BLaER1 treated with 17β-estradiol and CSF1 and Interleukin-3, amounts not matched to agents 10 nM and 100 nM (cell line): ENCODE measurements around the gene NCF4.

Experiments
- H3K27ac ChIP-seq, 11 experiments: shearing (Covaris generic); formaldehyde crosslinking; 2 replicates each; pipeline ENCODE4 v1.8.1; 2022
- H3K27me3 ChIP-seq, 11 experiments: shearing (Covaris generic); formaldehyde crosslinking; 2 replicates each; pipeline ENCODE4 v1.8.1; 2022
- H3K36me3 ChIP-seq, 11 experiments: shearing (Covaris generic); formaldehyde crosslinking; 2 replicates each; pipeline ENCODE4 v1.8.1; 2022
- H3K4me1 ChIP-seq, 10 experiments: shearing (Covaris generic); formaldehyde crosslinking; 2 replicates each; pipeline ENCODE4 v1.8.1; 2022
- H3K4me2 ChIP-seq, 11 experiments: shearing (Covaris generic); formaldehyde crosslinking; 2 replicates each; pipeline ENCODE4 v1.8.1; 2022
- H3K4me3 ChIP-seq, 10 experiments: shearing (Covaris generic); formaldehyde crosslinking; 2 replicates each; pipeline ENCODE4 v1.8.1; 2022
- H3K9ac ChIP-seq, 11 experiments: shearing (Covaris generic); formaldehyde crosslinking; 2 replicates each; pipeline ENCODE4 v1.8.1; 2022
- H3K9me3 ChIP-seq, 11 experiments: shearing (Covaris generic); formaldehyde crosslinking; replicated peaks in 1 of 11; 2 replicates each; pipeline ENCODE4 v1.8.1; 2022
- H4K20me1 ChIP-seq, 11 experiments: shearing (Covaris generic); formaldehyde crosslinking; 2 replicates each; pipeline ENCODE4 v1.8.1; 2022
- Cebpa-rat ChIP-seq, 11 experiments: shearing (Covaris generic); IDR thresholded peaks; 2 replicates each; pipeline ENCODE4 v1.8.1; 2022

The NCF4 gene

DNA sequence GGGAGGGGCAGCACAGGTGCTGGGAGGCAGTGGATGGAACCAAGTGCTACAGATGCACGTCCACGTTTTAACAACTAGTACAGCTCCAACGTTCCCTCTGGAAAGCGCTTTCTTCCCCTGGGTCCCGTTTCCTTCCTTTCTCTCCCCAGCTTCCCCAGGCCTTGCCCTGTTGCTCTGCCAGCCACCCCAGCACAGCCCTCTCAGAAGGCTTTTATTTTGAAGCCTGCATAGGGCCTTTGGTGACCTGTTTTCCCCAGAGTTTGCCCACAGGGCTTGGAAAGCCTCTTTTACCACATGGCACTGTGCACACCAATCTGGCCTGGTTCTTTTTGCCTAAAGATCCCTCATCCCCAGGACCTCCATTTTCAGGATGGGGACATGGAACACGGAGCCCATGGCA is 13.9 kb upstream of the NCF4 start:
- H3K4me2 ChIP-seq, result peak overlapping the region in 10 of 11 experiments; percentile 6 to 74 (median 52); a peak in 18 of 22 replicates
- no peaks in the 10 kb centered on the region for H3K36me3 ChIP-seq
- no peaks in the 10 kb centered on the region for H4K20me1 ChIP-seq
- no peak overlapping the region for H3K27ac ChIP-seq
- no peak overlapping the region for H3K9ac ChIP-seq
- H3K27me3 ChIP-seq, result peaks cover 0 to 29% (median 0%) of the 10 kb centered on the region in 11 experiments; a peak in 5 of 22 replicates
- TF ChIP-seq Cebpa-rat (IDR thresholded peaks at IDR 0.05), result no peak
- no peaks in the 10 kb centered on the region for H3K9me3 ChIP-seq
- H3K4me1 ChIP-seq, result peaks cover 6 to 70% (median 49%) of the 10 kb centered on the region in 10 experiments; a peak in 19 of 20 replicates
- no peak overlapping the region for H3K4me3 ChIP-seq

DNA sequence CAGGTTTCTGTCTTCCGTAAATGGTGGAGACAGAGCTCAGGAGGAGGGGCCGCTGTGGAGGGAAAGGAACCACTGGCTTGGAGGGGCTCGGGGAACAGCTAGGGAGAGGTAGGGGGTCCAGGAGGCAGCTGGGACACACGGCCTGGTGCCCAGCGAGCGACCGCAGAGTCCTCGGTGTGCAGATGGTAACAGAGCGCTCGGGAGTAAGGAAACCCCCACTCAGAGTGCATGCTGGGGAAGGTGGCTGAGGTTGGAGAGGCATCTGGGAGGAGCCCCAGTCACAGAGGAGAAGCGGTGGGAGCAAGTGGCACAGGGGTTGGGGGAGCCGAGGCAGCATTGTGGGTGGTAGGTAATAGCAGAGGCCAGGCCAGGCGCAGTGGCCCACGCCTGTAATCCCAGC is 10.8 kb upstream of the NCF4 start:
- Histone ChIP-seq H3K9ac (no peak overlapping the region), H3K4me3 (no peak overlapping the region), H4K20me1 (no peaks in the 10 kb centered on the region), H3K36me3 (no peaks in the 10 kb centered on the region), H3K9me3 (peaks cover 0 to 4% (median 0%) of the 10 kb centered on the region in 11 experiments; a peak in 1 of 22 replicates), H3K27me3 (peaks cover 0 to 7% (median 0%) of the 10 kb centered on the region in 11 experiments; a peak in 4 of 22 replicates), H3K4me2 (peak overlapping the region in 2 of 11 experiments; percentile 86 to 91; a peak in 1 of 22 replicates), H3K4me1 (peaks cover 14 to 80% (median 61%) of the 10 kb centered on the region in 10 experiments), H3K27ac (no peak overlapping the region; a peak in 1 of 22 replicates)
- no peak for TF ChIP-seq Cebpa-rat (IDR thresholded peaks at IDR 0.05)

DNA sequence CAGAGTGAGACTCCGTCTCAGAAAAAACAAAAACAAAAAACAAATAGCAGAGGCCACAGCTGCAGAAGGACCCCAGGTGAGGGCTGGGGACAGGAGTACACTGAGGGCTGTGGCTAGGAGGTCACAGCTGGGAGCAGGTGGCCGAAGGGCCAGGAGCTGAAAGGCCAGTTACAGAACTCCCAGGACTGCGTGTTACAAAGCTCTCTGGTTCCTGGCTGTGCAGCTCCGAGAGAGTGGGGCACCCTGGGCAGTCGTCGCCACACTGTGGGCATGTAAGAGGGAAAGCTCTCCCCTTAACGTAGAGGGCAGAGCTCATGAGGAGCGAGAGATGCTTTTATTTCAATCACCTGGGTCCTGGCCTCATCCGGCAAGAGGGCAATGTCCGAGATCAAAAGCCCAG is 10.1 kb upstream of the NCF4 start:
- Histone ChIP-seq H3K27ac (peak overlapping the region in 2 of 11 experiments; percentile 0 to 10; a peak in 1 of 22 replicates), H3K4me3 (no peak overlapping the region), H4K20me1 (no peaks in the 10 kb centered on the region), H3K9me3 (peaks cover 0 to 4% (median 0%) of the 10 kb centered on the region in 11 experiments; a peak in 1 of 22 replicates), H3K4me1 (peaks cover 13 to 81% (median 64%) of the 10 kb centered on the region in 10 experiments), H3K27me3 (0 out of 22 replicates have a peak, but pooled peaks cover 0 to under 1% (median 0%) of the 10 kb centered on the region in 11 experiments), H3K9ac (no peak overlapping the region), H3K4me2 (peak overlapping the region in 3 of 11 experiments; percentile 86 to 91 (median 88); a peak in 4 of 22 replicates), H3K36me3 (no peaks in the 10 kb centered on the region)
- no peak for TF ChIP-seq Cebpa-rat (IDR thresholded peaks at IDR 0.05)

DNA sequence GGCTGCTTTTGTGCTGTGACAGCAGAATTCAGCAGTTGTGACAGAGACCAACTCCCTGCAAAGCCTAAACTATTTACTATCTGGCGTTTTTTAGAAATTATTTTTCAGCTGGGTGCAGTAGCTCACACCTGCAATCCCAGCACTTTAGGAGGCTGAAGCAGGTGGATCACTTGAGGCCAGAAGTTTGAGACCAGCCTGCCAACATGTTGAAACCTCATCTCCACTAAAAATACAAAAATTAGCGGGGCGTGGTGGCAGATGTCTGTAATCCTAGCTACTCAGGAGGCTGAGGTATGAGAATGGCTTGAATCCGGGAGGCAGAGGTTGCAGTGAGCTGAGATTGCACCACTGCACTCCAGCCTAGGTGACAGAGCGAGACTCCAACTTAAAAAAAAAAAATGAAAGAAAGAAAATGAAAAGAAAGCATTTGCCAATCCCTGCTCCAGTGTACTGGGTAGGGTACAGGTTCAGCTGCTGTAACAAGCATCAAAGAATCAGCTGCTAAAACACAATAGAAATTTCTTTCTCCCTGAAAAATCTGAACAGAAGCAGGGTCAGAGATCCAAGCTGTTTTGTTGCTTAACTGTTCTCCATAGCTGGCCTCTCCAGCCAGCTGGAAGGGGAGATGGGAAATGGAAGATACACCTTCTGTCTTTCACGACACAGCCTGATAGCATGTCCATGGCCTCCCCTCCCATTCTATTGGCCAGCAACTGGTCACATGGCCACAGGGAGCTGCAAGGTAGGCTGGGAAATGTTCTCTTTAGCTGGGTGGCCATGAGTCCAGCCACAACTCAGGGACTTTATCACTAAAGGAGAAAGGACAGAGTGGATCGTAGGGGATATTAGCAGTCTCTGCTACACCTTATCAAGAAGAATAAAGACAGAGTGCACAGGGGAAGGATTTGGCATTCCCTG is 8.5 kb upstream of the NCF4 start:
- Histone ChIP-seq H3K9me3 (peaks cover 0 to 4% (median 0%) of the 10 kb centered on the region in 11 experiments; a peak in 1 of 22 replicates), H4K20me1 (no peaks in the 10 kb centered on the region), H3K4me3 (peak overlapping the region in 3 of 10 experiments; percentile 18 to 51 (median 42); a peak in 5 of 20 replicates), H3K36me3 (no peaks in the 10 kb centered on the region), H3K4me1 (peaks cover 26 to 86% (median 69%) of the 10 kb centered on the region in 10 experiments), H3K4me2 (peak overlapping the region; percentile 65 to 91 (median 77); a peak in 20 of 22 replicates), H3K27ac (peak overlapping the region in 9 of 11 experiments; percentile 76 to 91 (median 88); a peak in 17 of 22 replicates), H3K9ac (peak overlapping the region in 5 of 11 experiments; percentile 76 to 82 (median 78); a peak in 8 of 22 replicates), H3K27me3 (no peaks in the 10 kb centered on the region)
- peak in 2 of 11 experiments; percentile 20 to 26; a peak in 1 of 22 replicates for TF ChIP-seq Cebpa-rat (IDR thresholded peaks at IDR 0.05)

DNA sequence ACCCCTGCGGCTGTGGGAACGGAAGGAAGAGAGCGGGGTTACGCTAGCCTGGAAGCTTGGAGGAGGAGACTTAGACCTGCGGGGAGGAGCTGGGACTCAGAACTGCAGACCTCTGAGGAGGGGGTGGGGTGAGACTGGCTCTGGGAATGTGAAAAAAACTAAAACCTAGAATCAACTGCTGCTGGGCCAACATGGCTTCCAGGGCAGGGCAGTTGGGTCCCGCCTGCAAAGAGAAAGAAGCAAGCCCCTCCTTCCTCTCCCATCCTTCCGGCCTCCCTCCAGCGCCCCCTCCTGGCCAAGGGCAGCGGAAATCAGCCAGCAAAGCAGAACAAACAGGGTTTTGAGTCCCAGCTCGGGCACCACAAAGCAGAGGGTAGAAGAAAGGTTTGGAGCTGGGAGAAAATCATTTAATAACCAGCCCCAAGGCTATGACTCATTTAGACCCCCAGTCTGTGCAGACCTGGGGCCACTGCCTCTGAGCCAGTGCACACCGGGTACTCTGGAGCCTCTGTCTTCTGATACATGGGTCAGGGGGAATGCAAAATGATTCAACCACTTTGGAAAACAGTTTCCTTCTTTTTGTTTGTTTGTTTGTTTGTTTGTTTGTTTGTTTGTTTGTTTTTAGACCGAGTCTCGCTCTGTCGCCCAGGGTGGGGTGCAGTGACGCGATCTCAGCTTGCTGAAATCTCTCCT is 7.3 kb upstream of the NCF4 start:
- Histone ChIP-seq H3K4me2 (peak overlapping the region; percentile 65 to 91 (median 77)), H3K27ac (peak overlapping the region; percentile 53 to 91 (median 87); a peak in 21 of 22 replicates), H3K4me1 (peaks cover 27 to 92% (median 77%) of the 10 kb centered on the region in 10 experiments), H3K4me3 (peak overlapping the region in 9 of 10 experiments; percentile 4 to 51 (median 41); a peak in 14 of 20 replicates), H4K20me1 (no peaks in the 10 kb centered on the region), H3K9me3 (peaks cover 0 to 4% (median 0%) of the 10 kb centered on the region in 11 experiments; a peak in 1 of 22 replicates), H3K27me3 (no peaks in the 10 kb centered on the region), H3K36me3 (no peaks in the 10 kb centered on the region), H3K9ac (peak overlapping the region; percentile 12 to 82 (median 76); a peak in 20 of 22 replicates)
- no peak for TF ChIP-seq Cebpa-rat (IDR thresholded peaks at IDR 0.05)

DNA sequence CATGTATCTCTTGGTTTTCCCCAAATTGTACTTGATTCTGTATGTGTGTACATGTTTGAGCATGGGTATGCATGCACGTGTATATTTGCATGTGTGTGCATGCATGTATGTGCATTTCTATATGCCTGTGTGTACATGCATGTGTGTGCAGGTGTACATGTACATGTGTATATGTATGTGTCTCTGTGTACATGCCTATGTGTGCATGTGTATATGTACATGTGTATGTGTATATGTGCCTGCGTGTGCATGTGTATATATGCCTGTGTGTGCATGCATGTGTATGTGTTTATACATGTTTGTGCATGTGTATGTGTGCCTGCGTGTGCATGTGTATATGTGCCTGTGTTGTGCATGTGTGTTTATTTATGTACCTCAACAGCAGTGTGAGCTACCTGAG is 5.3 kb upstream of the NCF4 start:
- Histone ChIP-seq H3K27ac (no peak overlapping the region), H4K20me1 (no peaks in the 10 kb centered on the region), H3K9ac (peak overlapping the region in 1 of 11 experiments; percentile 6; a peak in 1 of 22 replicates), H3K9me3 (peaks cover 0 to 4% (median 0%) of the 10 kb centered on the region in 11 experiments; a peak in 1 of 22 replicates), H3K4me2 (peak overlapping the region in 8 of 11 experiments; percentile 35 to 91 (median 70); a peak in 15 of 22 replicates), H3K4me1 (peaks cover 46 to 98% (median 92%) of the 10 kb centered on the region in 10 experiments), H3K36me3 (no peaks in the 10 kb centered on the region), H3K4me3 (no peak overlapping the region), H3K27me3 (no peaks in the 10 kb centered on the region)
- TF ChIP-seq Cebpa-rat (IDR thresholded peaks at IDR 0.05), result no peak

DNA sequence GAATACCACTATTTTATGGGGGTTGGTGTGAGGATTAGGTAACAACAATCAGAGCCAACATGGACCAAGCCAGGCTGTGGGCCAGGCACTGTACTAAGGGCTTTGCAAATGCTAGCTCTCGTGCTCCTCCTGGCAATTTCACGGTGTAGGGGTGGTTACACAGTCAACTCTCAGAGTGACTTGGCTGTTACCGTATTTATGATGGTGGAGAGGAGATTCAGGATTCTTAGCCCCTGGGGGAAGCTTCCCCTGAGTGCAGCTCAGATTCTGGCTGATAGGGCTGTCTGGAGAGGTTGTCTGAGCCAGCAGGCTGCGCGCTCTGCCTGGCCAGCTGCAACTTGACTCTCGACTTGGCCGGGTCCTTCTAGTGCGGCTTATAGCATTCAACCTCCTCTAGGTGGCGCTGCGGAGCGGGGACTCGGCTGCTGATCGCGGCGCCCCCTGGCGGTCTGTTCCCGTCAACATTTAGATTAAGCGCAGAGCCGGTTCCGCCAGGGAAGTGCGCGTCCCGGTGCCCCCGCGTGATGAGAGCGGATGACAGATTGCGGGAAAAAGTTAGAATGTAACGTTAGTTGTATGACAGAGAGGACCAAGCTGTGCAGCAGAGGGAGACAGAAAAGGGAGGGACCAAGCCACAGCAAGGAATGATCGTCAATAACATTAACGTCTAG is 4.5 kb upstream of the NCF4 start:
- Histone ChIP-seq H3K4me3 (no peak overlapping the region), H3K27me3 (no peaks in the 10 kb centered on the region), H3K9ac (peak overlapping the region in 7 of 11 experiments; percentile 6 to 40 (median 32); a peak in 6 of 22 replicates), H3K4me1 (peaks cover 51 to 97% (median 92%) of the 10 kb centered on the region in 10 experiments), H3K4me2 (peak overlapping the region; percentile 35 to 88 (median 61)), H3K27ac (peak overlapping the region in 4 of 11 experiments; percentile 27 to 36 (median 33); a peak in 5 of 22 replicates), H3K36me3 (no peaks in the 10 kb centered on the region), H3K9me3 (peaks cover 0 to 4% (median 0%) of the 10 kb centered on the region in 11 experiments; a peak in 1 of 22 replicates), H4K20me1 (no peaks in the 10 kb centered on the region)
- TF ChIP-seq Cebpa-rat (IDR thresholded peaks at IDR 0.05), result no peak

DNA sequence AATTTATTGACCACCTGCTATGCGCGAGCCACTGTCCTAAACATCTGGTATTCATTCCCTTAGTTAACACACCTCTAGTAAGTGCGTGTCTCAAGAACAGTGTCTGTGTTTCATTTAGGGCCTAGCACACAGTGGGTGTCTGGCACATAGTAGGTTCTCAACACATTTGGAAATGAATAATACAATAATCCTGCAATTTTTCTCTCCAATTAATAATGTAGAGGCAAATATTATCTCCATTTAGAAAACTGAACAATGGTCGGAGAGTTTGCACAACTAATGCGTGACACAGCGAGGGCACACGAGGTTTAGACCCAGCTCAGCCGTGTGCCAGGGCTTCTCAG is 4.0 kb upstream of the NCF4 start:
- H3K27ac ChIP-seq, result no peak overlapping the region
- peaks cover 56 to 97% (median 93%) of the 10 kb centered on the region in 10 experiments for H3K4me1 ChIP-seq
- no peak overlapping the region for H3K4me3 ChIP-seq
- 0 out of 22 replicates have a peak overlapping the region, but pooled peaks of 1 of the 11 experiments have one; percentile 12 for H3K9ac ChIP-seq
- no peak for TF ChIP-seq Cebpa-rat (IDR thresholded peaks at IDR 0.05)
- H3K4me2 ChIP-seq, result peak overlapping the region; percentile 14 to 72 (median 58)
- no peaks in the 10 kb centered on the region for H4K20me1 ChIP-seq
- H3K36me3 ChIP-seq, result no peaks in the 10 kb centered on the region
- H3K9me3 ChIP-seq, result peaks cover 0 to 4% (median 0%) of the 10 kb centered on the region in 11 experiments; a peak in 1 of 22 replicates
- H3K27me3 ChIP-seq, result no peaks in the 10 kb centered on the region
